Naive thymus-derived CD8-positive, alpha-beta T cell (primary cell): ENCODE data around the gene NOL11. TPM values are rescaled to one million over a fixed set of nuclear protein-coding genes. Genes with fewer than 3 reads are reported as not detected.
"Not testable (repeated sequence)": the region's sequence is repeated elsewhere in the genome, so short reads cannot be mapped to it uniquely, and the experiment has no call there.

Experiments
- ATAC-seq, 2 donors: fragments of 150-1000 bp; cut with Tn5 transposase in 1 of 2; sonication (Bioruptor Pico), chemical (Tn5 transposase) in 1 of 2; 1 replicate in 1 of 2; 2 replicates in 1 of 2; pipeline ENCODE4 v1.10.0; 2021; ENCODE audit warnings: mild to moderate bottlenecking in 2 of 2, moderate library complexity in 2 of 2
- POLR2A ChIA-PET: fragments of 350-600 bp; sonication (Branson Sonifier 250); formaldehyde crosslinking; loops from one replicate; lab custom pipeline; 2021; ENCODE audit warnings: antibody characterized with exemption; lab: Charles Lee
- DNase-seq, 10 donors: peaks; one replicate each; pipeline versions ENCODE4 v3.0.0 to v3.0.0-alpha.2; 2020 to 2022
- H3K27ac Mint-ChIP-seq, 10 donors: one replicate each; pipeline ENCODE4 v1.8.0; 2020 to 2022; ENCODE audit warnings: mild to moderate bottlenecking in 10 of 10, mixed read lengths in 10 of 10, moderate library complexity in 4 of 10, inconsistent platforms in 1 of 10
- H3K27me3 Mint-ChIP-seq, 5 donors: one replicate each; pipeline ENCODE4 v1.8.0; 2021 to 2022; ENCODE audit warnings: mixed read lengths in 5 of 5
- H3K36me3 Mint-ChIP-seq, 3 donors: one replicate each; pipeline ENCODE4 v1.8.0; 2020 to 2022; ENCODE audit warnings: mixed read lengths in 3 of 3, mild to moderate bottlenecking in 2 of 3, inconsistent platforms in 1 of 3
- H3K4me1 Mint-ChIP-seq, 4 donors: one replicate each; pipeline ENCODE4 v1.8.0; 2021 to 2022; ENCODE audit warnings: mixed read lengths in 4 of 4
- H3K4me3 Mint-ChIP-seq, 10 donors: one replicate each; pipeline ENCODE4 v1.8.0; 2020 to 2022; ENCODE audit warnings: mild to moderate bottlenecking in 10 of 10, mixed read lengths in 10 of 10, moderate library complexity in 6 of 10, inconsistent platforms in 1 of 10
- H3K9me3 Mint-ChIP-seq, 9 donors: one replicate each; pipeline ENCODE4 v1.8.0; 2020 to 2022; ENCODE audit warnings: mixed read lengths in 9 of 9, mild to moderate bottlenecking in 3 of 9, inconsistent platforms in 1 of 9, moderate library complexity in 1 of 9
- polyA plus RNA-seq, 3 donors: library from polyadenylated mRNA; unstranded; fragments of 300-500 nt; fragmentation: Illumina TruSeq; gene quantifications; one replicate each; pipeline ENCODE4 v1.2.3, GENCODE V29; 2021
- total RNA-seq, 8 experiments: library from RNA in 2 of 8; stranded (reverse) in 2 of 8; gene quantifications; one replicate each; pipeline ENCODE4 v1.2.3 and lab custom pipeline; 2021 to 2026

Gene NOL11
- total and polyA plus RNA-seq, 5 experiments from 2014 or later, result 14.2 to 82.7 (median 34.8) TPM

- Mint-ChIP-seq H3K27me3 (peaks cover 0 to 12% (median 2%) of the 10 kb centered on the region in 5 donors), H3K27ac (no peak overlapping the region), H3K4me3 (no peak overlapping the region), H3K4me1 (peaks cover 6 to 17% (median 13%) of the 10 kb centered on the region in 4 donors), H3K9me3 (no peaks in the 10 kb centered on the region), H3K36me3 (peaks cover 0 to 2% (median 0%) of the 10 kb centered on the region in 3 donors)
- no peak for DNase-seq
- POLR2A ChIA-PET, result no interaction called here
- ATAC-seq, result no peak
Measured at GRCh38 chr17:67713169-67713568, 4.6 kb upstream of the NOL11 start.

DNA sequence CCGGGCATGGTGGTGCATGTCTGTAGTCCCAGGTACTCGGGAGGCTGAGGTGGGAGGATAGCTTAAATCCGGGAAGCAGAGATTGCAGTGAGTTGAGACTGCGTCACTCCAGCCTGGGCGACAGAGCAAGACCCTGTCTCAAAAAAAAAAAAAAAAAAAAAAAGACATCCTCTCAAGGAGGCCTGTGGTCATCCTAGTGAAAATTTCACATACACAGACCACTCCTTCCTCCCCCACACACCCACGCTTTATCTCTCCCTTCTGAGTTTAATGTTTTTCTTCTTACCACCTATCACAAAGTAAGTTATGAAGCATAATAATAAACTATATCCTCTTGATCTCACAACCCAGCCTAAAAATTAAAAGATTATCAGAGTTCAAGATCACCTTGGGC lies 1.3 kb upstream of the NOL11 start:
- DNase-seq, result no peak
- no peaks in the 10 kb centered on the region for H3K9me3 Mint-ChIP-seq
- H3K4me1 Mint-ChIP-seq, result peaks cover 7 to 37% (median 26%) of the 10 kb centered on the region in 4 donors
- H3K4me3 Mint-ChIP-seq, result peak overlapping the region in 4 of 10 donors; percentile 4 to 100 (median 59)
- no peak for ATAC-seq
- POLR2A ChIA-PET, result interaction anchor here (0.9 to 3.6 kb wide), 3 partner anchors 109 to 340 kb away, joined by 3 to 23 read pairs (median 6); partner anchors contain the start of gene BPTF
- H3K36me3 Mint-ChIP-seq, result peaks cover 0 to 17% (median 2%) of the 10 kb centered on the region in 3 donors
- H3K27me3 Mint-ChIP-seq, result peaks cover 0 to 12% (median 0%) of the 10 kb centered on the region in 5 donors
- H3K27ac Mint-ChIP-seq, result peak overlapping the region in 8 of 10 donors; percentile 35 to 99 (median 98)

DNA sequence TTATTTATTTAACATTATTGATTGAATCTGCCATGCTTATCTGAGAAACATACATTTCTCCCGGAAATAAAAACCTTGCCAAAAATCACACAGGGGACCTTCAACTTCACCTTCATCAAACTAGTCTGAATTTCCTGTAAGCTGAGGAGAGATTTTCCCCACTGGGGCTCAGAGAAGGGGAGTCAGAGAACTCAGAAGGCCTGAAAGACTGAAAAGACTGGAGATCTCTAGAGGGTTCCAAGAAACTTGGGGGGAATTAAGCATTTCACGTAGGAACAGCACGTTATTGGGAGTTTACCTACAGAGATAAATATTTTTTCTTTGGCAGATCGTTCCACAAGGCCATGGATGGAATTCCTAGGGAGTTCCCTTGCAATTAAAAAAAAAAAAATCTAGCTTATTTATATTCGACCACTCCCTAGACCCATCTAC lies 528 bp upstream of the NOL11 start:
- Mint-ChIP-seq H3K4me1 (peaks cover 7 to 42% (median 28%) of the 10 kb centered on the region in 4 donors), H3K27me3 (peaks cover 0 to 7% (median 0%) of the 10 kb centered on the region in 5 donors), H3K4me3 (peak overlapping the region; percentile 96 to 100 (median 98)), H3K27ac (peak overlapping the region; percentile 94 to 100 (median 99)), H3K9me3 (no peaks in the 10 kb centered on the region), H3K36me3 (peaks cover 0 to 25% (median 4%) of the 10 kb centered on the region in 3 donors)
- peak; percentile 1 to 7 for ATAC-seq
- DNase-seq, result peak in 1 of 10 donors; percentile 22
- POLR2A ChIA-PET, result interaction anchor here (0.5 to 3.6 kb wide), 12 partner anchors 11 to 494 kb away, joined by 3 to 23 read pairs (median 4); partner anchors contain the start of genes BPTF and PITPNC1

- POLR2A ChIA-PET, result interaction anchor here (1.3 to 3.6 kb wide), 6 partner anchors 10 to 353 kb away, joined by 3 to 23 read pairs (median 8); partner anchors contain the start of genes BPTF and PITPNC1
- DNase-seq (peak in 3 of 10 donors; percentile 3 to 38 (median 22)), ATAC-seq (peak; percentile 1 to 3)
- Mint-ChIP-seq H3K27ac (peak overlapping the region; percentile 94 to 100 (median 99)), H3K9me3 (no peaks in the 10 kb centered on the region), H3K4me3 (peak overlapping the region; percentile 96 to 100 (median 98)), H3K36me3 (peaks cover 0 to 36% (median 6%) of the 10 kb centered on the region in 3 donors), H3K4me1 (peaks cover 5 to 42% (median 28%) of the 10 kb centered on the region in 4 donors), H3K27me3 (no peaks in the 10 kb centered on the region)
Measured at GRCh38 chr17:67718325-67718941, 697 bp downstream of the NOL11 start.

GRCh38 chr17:67725373-67725791 lies 7.6 kb downstream of the NOL11 start:
- Mint-ChIP-seq H3K36me3 (peaks cover 5 to 97% (median 26%) of the 10 kb centered on the region in 3 donors), H3K4me1 (peaks cover 9 to 41% (median 40%) of the 10 kb centered on the region in 4 donors), H3K27me3 (no peaks in the 10 kb centered on the region), H3K9me3 (no peaks in the 10 kb centered on the region), H3K4me3 (peak overlapping the region; percentile 12 to 80 (median 60)), H3K27ac (peak overlapping the region; percentile 44 to 96 (median 92))
- POLR2A ChIA-PET, result interaction anchor here (0.9 kb wide), 1 partner anchor 11 kb away, joined by 3 read pairs; no protein-coding TSS in a partner anchor
- peak in 7 of 10 donors; percentile 24 to 81 (median 53) for DNase-seq
- peak; percentile 83 to 93 for ATAC-seq

DNA sequence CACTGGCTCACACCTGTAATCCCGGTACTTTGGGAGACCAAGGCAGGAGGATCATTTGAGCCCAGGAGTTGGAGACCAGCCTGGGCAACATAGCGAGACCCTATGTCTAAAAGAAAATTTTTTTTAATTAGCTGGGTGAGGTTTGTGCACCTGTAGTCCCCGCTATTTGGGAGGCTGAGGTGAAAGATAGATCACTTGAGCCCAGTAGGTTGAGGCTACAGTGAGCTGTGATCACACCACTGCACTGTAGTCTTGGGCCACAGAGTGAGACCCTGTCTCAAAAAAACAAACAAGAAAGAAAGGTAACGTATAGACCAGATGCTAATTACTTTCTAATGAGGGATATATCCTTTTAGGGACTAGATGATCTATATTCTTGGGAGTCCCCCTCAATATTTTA lies 8.1 kb downstream of the NOL11 start:
- POLR2A ChIA-PET, result interaction anchor here (0.9 kb wide), 1 partner anchor 11 kb away, joined by 3 read pairs; no protein-coding TSS in a partner anchor
- H3K9me3 Mint-ChIP-seq, result no peaks in the 10 kb centered on the region
- H3K4me3 Mint-ChIP-seq, result peak overlapping the region; percentile 12 to 80 (median 60)
- no peaks in the 10 kb centered on the region for H3K27me3 Mint-ChIP-seq
- H3K27ac Mint-ChIP-seq, result peak overlapping the region; percentile 44 to 96 (median 92)
- H3K36me3 Mint-ChIP-seq, result peaks cover 5 to 97% (median 24%) of the 10 kb centered on the region in 3 donors
- ATAC-seq, result peak; percentile 43 to 60
- H3K4me1 Mint-ChIP-seq, result peaks cover 9 to 41% (median 38%) of the 10 kb centered on the region in 4 donors
- no peak for DNase-seq

DNA sequence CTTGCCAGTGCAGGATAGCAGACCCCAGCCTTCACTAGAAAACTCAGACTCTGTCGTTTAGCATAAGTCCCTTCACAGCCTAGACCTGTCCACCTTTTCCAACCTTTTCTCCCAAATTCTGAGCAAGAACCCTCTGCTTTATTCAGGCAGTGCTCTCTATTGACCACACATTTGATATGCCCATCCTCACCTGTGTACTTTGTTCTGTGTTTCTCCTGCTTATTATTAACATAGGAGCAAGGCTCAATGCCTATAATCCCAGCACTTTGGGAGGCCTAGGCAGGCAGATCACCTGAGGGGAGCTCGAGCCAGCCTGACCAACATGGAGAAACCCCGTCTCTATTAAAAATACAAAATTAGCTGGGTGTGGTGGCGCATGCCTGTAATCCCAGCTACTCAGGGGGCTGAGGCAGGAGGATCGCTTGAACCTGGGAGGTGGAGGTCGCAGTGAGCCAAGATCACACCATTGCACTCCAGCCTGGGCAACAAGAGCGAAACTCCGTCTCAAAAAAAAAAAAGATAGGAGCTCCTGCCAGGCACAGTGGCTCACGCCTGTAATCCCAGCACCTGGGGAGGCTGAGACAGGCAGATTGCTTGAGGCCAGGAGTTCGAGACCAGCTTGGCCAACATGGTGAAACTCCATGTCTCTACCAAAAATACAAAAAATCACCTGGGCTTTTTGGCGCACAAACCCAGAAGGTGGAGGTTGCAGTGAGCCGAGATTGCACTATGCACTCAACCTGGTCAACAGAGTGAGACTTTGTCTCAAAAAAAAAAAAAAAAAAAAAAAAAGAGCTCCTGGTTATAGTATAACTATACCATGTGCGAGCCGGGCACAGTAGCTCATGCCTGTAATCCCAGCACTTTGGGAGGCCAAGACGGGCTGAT lies 9.7 kb downstream of the NOL11 start:
- Mint-ChIP-seq H3K4me3 (peak overlapping the region in 2 of 10 donors; percentile 20 to 63), H3K36me3 (peaks cover 11 to 94% (median 30%) of the 10 kb centered on the region in 3 donors), H3K4me1 (peaks cover 14 to 48% (median 38%) of the 10 kb centered on the region in 4 donors), H3K27ac (peak overlapping the region; percentile 24 to 95 (median 90))
- DNase-seq, ATAC-seq, H3K9me3 Mint-ChIP-seq, H3K27me3 Mint-ChIP-seq: not testable (repeated sequence)
- POLR2A ChIA-PET, result interaction anchor here (0.6 to 2.6 kb wide), 2 partner anchors 9 to 339 kb away, joined by 5 to 14 read pairs; partner anchors contain the start of gene NOL11

DNA sequence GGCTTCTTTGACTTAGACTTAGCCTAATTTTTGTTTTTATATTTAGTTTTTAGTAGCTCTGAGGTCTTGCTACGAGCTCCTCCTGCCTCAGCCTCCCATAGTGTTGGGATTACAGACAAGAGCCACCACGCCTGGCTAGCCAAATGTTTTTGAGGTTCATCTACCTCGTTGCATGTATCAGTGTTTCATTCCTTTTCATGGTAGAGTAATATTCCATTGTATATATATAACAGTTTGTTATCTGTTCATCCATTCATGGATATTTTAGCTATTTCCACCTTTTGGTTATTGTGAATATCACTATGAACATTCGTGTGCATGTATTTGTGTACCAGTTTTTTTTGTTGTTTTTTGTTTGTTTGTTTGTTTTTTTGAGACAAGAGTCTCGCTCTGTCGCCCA lies 12.2 kb downstream of the NOL11 start:
- H3K27ac Mint-ChIP-seq, result peak overlapping the region in 4 of 10 donors; percentile 36 to 67 (median 54)
- DNase-seq (no peak), ATAC-seq (no peak)
- POLR2A ChIA-PET, result no interaction called here
- peaks cover 11 to 94% (median 38%) of the 10 kb centered on the region in 3 donors for H3K36me3 Mint-ChIP-seq
- no peaks in the 10 kb centered on the region for H3K27me3 Mint-ChIP-seq
- H3K4me1 Mint-ChIP-seq, result peaks cover 26 to 61% (median 56%) of the 10 kb centered on the region in 4 donors
- no peaks in the 10 kb centered on the region for H3K9me3 Mint-ChIP-seq
- no peak overlapping the region for H3K4me3 Mint-ChIP-seq

- Mint-ChIP-seq H3K27ac (peak overlapping the region in 1 of 10 donors; percentile 8), H3K4me1 (peaks cover 24 to 53% (median 47%) of the 10 kb centered on the region in 4 donors), H3K9me3 (no peaks in the 10 kb centered on the region), H3K27me3 (no peaks in the 10 kb centered on the region), H3K4me3 (no peak overlapping the region), H3K36me3 (peaks cover 8 to 89% (median 39%) of the 10 kb centered on the region in 3 donors)
- DNase-seq (no peak), ATAC-seq (no peak)
- POLR2A ChIA-PET, result no interaction called here
Measured at GRCh38 chr17:67730731-67731130, 13.0 kb downstream of the NOL11 start.

DNA sequence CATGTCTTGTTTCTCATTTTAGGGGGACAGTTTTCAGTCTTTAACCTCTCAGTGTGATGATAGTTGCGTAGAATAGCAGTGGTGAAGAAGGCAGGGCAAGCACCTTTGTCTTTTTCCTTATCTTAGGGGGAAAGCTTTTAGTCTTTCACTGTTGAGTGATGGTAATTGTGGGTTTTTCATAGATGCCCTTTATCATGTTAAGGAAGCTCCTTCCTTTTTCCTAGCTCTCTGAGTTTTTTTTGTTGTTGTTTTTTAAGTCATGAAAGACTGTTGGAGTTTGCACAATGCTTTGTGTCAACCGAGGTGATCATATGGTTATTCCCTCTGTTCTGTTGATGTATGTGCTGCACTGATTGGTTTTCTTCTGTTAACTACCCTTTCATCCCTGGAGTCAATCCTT lies 15.7 kb downstream of the NOL11 start:
- no peaks in the 10 kb centered on the region for H3K9me3 Mint-ChIP-seq
- no peak for ATAC-seq
- H3K36me3 Mint-ChIP-seq, result peaks cover 10 to 90% (median 45%) of the 10 kb centered on the region in 3 donors
- POLR2A ChIA-PET, result interaction anchor here (0.6 kb wide), 1 partner anchor 375 kb away, joined by 5 read pairs; no protein-coding TSS in a partner anchor
- H3K4me1 Mint-ChIP-seq, result peaks cover 18 to 40% (median 30%) of the 10 kb centered on the region in 4 donors
- no peak for DNase-seq
- H3K4me3 Mint-ChIP-seq, result peak overlapping the region in 4 of 10 donors; percentile 1 to 73 (median 17)
- no peaks in the 10 kb centered on the region for H3K27me3 Mint-ChIP-seq
- peak overlapping the region in 8 of 10 donors; percentile 12 to 88 (median 33) for H3K27ac Mint-ChIP-seq

- H3K27ac Mint-ChIP-seq, result no peak overlapping the region
- H3K36me3 Mint-ChIP-seq, result peaks cover 5 to 89% (median 26%) of the 10 kb centered on the region in 3 donors
- no peak for ATAC-seq
- no peaks in the 10 kb centered on the region for H3K27me3 Mint-ChIP-seq
- POLR2A ChIA-PET, result no interaction called here
- no peaks in the 10 kb centered on the region for H3K9me3 Mint-ChIP-seq
- DNase-seq, result no peak
- H3K4me1 Mint-ChIP-seq, result peaks cover 12 to 25% (median 17%) of the 10 kb centered on the region in 4 donors
- H3K4me3 Mint-ChIP-seq, result no peak overlapping the region
Measured at GRCh38 chr17:67737145-67737544, 19.4 kb downstream of the NOL11 start.

GRCh38 chr17:67742025-67742424 lies 24.3 kb downstream of the NOL11 start:
- POLR2A ChIA-PET, result no interaction called here
- Mint-ChIP-seq H3K9me3 (no peaks in the 10 kb centered on the region), H3K27ac (peak overlapping the region in 3 of 10 donors; percentile 35 to 43 (median 43)), H3K4me3 (no peak overlapping the region), H3K36me3 (peaks cover 3 to 87% (median 19%) of the 10 kb centered on the region in 3 donors), H3K27me3 (no peaks in the 10 kb centered on the region), H3K4me1 (peaks cover 0 to 2% (median 0%) of the 10 kb centered on the region in 4 donors)
- no peak for ATAC-seq
- no peak for DNase-seq
